GM18511 (cell line): ENCODE results near the gene MUC5B.
"Not testable (repeated sequence)": the region's sequence is repeated elsewhere in the genome, so short reads cannot be mapped to it uniquely, and the experiment has no call there.

Experiments used
- ATAC-seq: cut with Tn5 transposase; IDR thresholded peaks from one replicate; pipeline ENCODE4 v1.9.1; 2021; ENCODE audit warnings: mild to moderate bottlenecking, moderate library complexity; ENCODE audit not compliant: unreplicated experiment

MUC5B gene

GRCh38 chr11:1188451-1189130, 34.3 kb upstream of the MUC5B start:
- not testable (repeated sequence) for ATAC-seq

GRCh38 chr11:1189816-1190215, 33.0 kb upstream of the MUC5B start:
- ATAC-seq: not testable (repeated sequence)

GRCh38 chr11:1191786-1192470, 30.9 kb upstream of the MUC5B start:
- not testable (repeated sequence) for ATAC-seq

- no peak for ATAC-seq
Observed at GRCh38 chr11:1192741-1193325, 30.0 kb upstream of the MUC5B start.

GRCh38 chr11:1193326-1194230, 29.3 kb upstream of the MUC5B start:
- ATAC-seq: no peak

- ATAC-seq: no peak
Observed at GRCh38 chr11:1194231-1194976, 28.5 kb upstream of the MUC5B start.

- ATAC-seq: no peak
Observed at GRCh38 chr11:1194977-1195681, 27.7 kb upstream of the MUC5B start.

GRCh38 chr11:1195682-1196515, 27.0 kb upstream of the MUC5B start:
- no peak for ATAC-seq

GRCh38 chr11:1196516-1197391, 26.1 kb upstream of the MUC5B start:
- ATAC-seq: no peak

- ATAC-seq: no peak
Observed at GRCh38 chr11:1197431-1197885, 25.4 kb upstream of the MUC5B start.

GRCh38 chr11:1197886-1198560, 24.8 kb upstream of the MUC5B start:
- no peak for ATAC-seq

- no peak for ATAC-seq
Observed at GRCh38 chr11:1198561-1199240, 24.2 kb upstream of the MUC5B start.

GRCh38 chr11:1199241-1199750, 23.6 kb upstream of the MUC5B start:
- ATAC-seq: no peak

GRCh38 chr11:1199751-1200610, 22.9 kb upstream of the MUC5B start:
- ATAC-seq: no peak

GRCh38 chr11:1200611-1201191, 22.2 kb upstream of the MUC5B start:
- no peak for ATAC-seq
